ENCODE measurements around the gene ZNF592. TPM values are rescaled to one million over a fixed set of nuclear protein-coding genes. Genes with fewer than 3 reads are reported as not detected.
A peak's percentile ranks its signal among the peaks of the same experiment; 100 is the strongest.

ZNF592 gene
- total and polyA plus RNA-seq, 2 of the 13 experiments (the other 11 are each of a cell fraction or from before 2014, with no cell fraction given): 8.2 to 9.8 TPM

GRCh38 chr15:84798436-84798946 lies 50.1 kb downstream of the ZNF592 start:
- ATAC-seq (no peak), DNase-seq (ENCODE audit: low spot score) (no peak), FAIRE-seq (no peak)
- TF ChIP-seq GRHL1 (CRISPR knock-in tag; conservative IDR thresholded peaks at IDR 0.05) (no peak), REPIN1 (CRISPR knock-in tag; IDR thresholded peaks at IDR 0.05; ENCODE audit: borderline replicate concordance, low read depth) (no peak), AGO2 (optimal IDR thresholded peaks at IDR 0.05; ENCODE audit: low read depth, low read length) (peak; percentile 32), GPN1 (CRISPR knock-in tag; IDR thresholded peaks at IDR 0.05; ENCODE audit: borderline replicate concordance) (no peak), ATF5 (CRISPR knock-in tag; IDR thresholded peaks at IDR 0.05; ENCODE audit: low read depth) (no peak), ZNF780A (CRISPR knock-in tag; IDR thresholded peaks at IDR 0.05) (no peak)
- ChIA-PET POLR2A (no interaction called here), CTCF (ENCODE audit: low intra/inter-chr PET ratio, low total read pairs) (no interaction called here)
- in situ Hi-C loops (cut with HindIII; ENCODE audit: extremely low pct_ligation_motif_present, low pct_unique_long_range_greater_than_20kb): no loop called here
- Histone ChIP-seq H3K79me2 (ENCODE audit: insufficient read depth, low read length) (peaks cover 2% of the 10 kb centered on the region), H3K4me2 (ENCODE audit: low read depth, low read length) (no peak overlapping the region), H3K27me3 (ENCODE audit: control insufficient read depth in 1 of 2, insufficient read depth in 2 of 2, low read length in 2 of 2) (no peaks in the 10 kb centered on the region; a peak in 1 of 5 replicates), H3K9ac (ENCODE audit: insufficient read depth, low read depth, low read length) (no peak overlapping the region), H3K4me3 (replicated peaks in 1 of 3; ENCODE audit: insufficient read depth in 1 of 3, low read depth in 2 of 3, low read length in 3 of 3) (no peak overlapping the region), H2AFZ (ENCODE audit: low read length) (no peak overlapping the region), H3K27ac (ENCODE audit: extremely low read length, insufficient read depth, low read length) (no peak overlapping the region), H3K4me1 (ENCODE audit: insufficient read depth, low read length) (no peaks in the 10 kb centered on the region), H4K20me1 (ENCODE audit: insufficient read depth, low read length) (no peaks in the 10 kb centered on the region; the same call in 1 of the 2 replicates), H3K9me3 (ENCODE audit: low read length) (no peaks in the 10 kb centered on the region), H3K36me3 (replicated peaks in 1 of 2; ENCODE audit: control insufficient read depth in 1 of 2, insufficient read depth in 2 of 2, low read length in 2 of 2) (peaks cover 33 to 65% of the 10 kb centered on the region in 2 experiments)
- intact Hi-C loops (cut with micrococcal nuclease; ENCODE audit: unreplicated experiment): no loop called here
- WGBS (ENCODE audit: low lambda C conversion rate): 98% methylated on average over 18 of the region's 21 CpGs
- no TSS peak for BruUV-seq (replicated peaks)
